ENCODE results near the gene ACOT11. TPM values are rescaled to one million over a fixed set of nuclear protein-coding genes. Genes with fewer than 3 reads are reported as not detected.

Gene ACOT11
- total and polyA plus RNA-seq, 10 of the 15 experiments (the other 5 are each of a cell fraction or from before 2014, with no cell fraction given): 0.04 to 0.85 (median 0.39) TPM; not detected in 1

- TF ChIP-seq BMI1 (IDR thresholded peaks at IDR 0.05; ENCODE audit: borderline replicate concordance) (no peak), WRNIP1 (IDR thresholded peaks at IDR 0.05; ENCODE audit: borderline replicate concordance, low read depth, low read length) (no peak), SRF (IDR thresholded peaks at IDR 0.05; ENCODE audit: low read depth in 2 of 2, low read length in 2 of 2) (no peak), SPI1 (IDR thresholded peaks at IDR 0.05; ENCODE audit: borderline replicate concordance, insufficient read depth, low read depth, low read length) (no peak)
- ATAC-seq (no peak), FAIRE-seq (no peak), DNase-seq (ENCODE audit: low read depth, low spot score) (no peak)
- H3K9me3 ChIP-seq (replicated peaks; ENCODE audit: control insufficient read depth, insufficient read depth, low read length): no peaks in the 10 kb centered on the region
- H2AFZ ChIP-seq (ENCODE audit: control insufficient read depth, low read depth, low read length): no peak overlapping the region
- peaks cover 10% of the 10 kb centered on the region for H3K4me1 ChIP-seq (ENCODE audit: control insufficient read depth, insufficient read depth, low read length)
- H3K9ac ChIP-seq (ENCODE audit: control insufficient read depth, insufficient read depth, low read length): no peak overlapping the region
- in situ Hi-C loops (cut with MboI) (no loop called here), intact Hi-C loops (cut with micrococcal nuclease; ENCODE audit: unreplicated experiment) (no loop called here)
- no peaks in the 10 kb centered on the region for H3K27me3 ChIP-seq (replicated peaks in 1 of 2; ENCODE audit: control insufficient read depth in 2 of 2, insufficient read depth in 2 of 2, low read length in 1 of 2)
- no TSS peak for BruUV-seq (replicated peaks)
- ChIA-PET POLR2A (no interaction called here), CTCF (no interaction called here), SMC1A (ENCODE audit: uncharacterized antibody, unreplicated experiment) (no interaction called here), RAD21 (ENCODE audit: unreplicated experiment) (no interaction called here)
- no peaks in the 10 kb centered on the region for H3K79me2 ChIP-seq (ENCODE audit: control insufficient read depth, insufficient read depth, low read length)
- no peaks in the 10 kb centered on the region for H3K36me3 ChIP-seq (ENCODE audit: control insufficient read depth in 2 of 2, insufficient read depth in 2 of 2, low read length in 1 of 2)
- H3K4me2 ChIP-seq (ENCODE audit: control insufficient read depth, insufficient read depth): no peak overlapping the region
- no peak overlapping the region for H3K27ac ChIP-seq (ENCODE audit: control insufficient read depth, insufficient read depth)
- 24% methylated on average over 8 of the region's 8 CpGs for whole genome bisulfite sequencing (ENCODE audit: insufficient coverage, insufficient replicate concordance, low lambda C conversion rate, missing lambda C conversion rate)
- no peak overlapping the region for H3K4me3 ChIP-seq
- H4K20me1 ChIP-seq (ENCODE audit: control insufficient read depth, insufficient read depth): no peaks in the 10 kb centered on the region
Measured at GRCh38 chr1:54624466-54625464, 76.7 kb downstream of the ACOT11 start.

- BruUV-seq (replicated peaks): no TSS peak
- in situ Hi-C loops (cut with MboI): no loop called here
- TF ChIP-seq HDAC2 (IDR thresholded peaks at IDR 0.05) (no peak), CBX5 (IDR thresholded peaks at IDR 0.05; ENCODE audit: low read depth) (no peak), BCLAF1 (IDR thresholded peaks at IDR 0.05) (no peak), TCF3 (IDR thresholded peaks at IDR 0.05; ENCODE audit: borderline replicate concordance, insufficient read depth, low read depth, low read length) (no peak), EP300 (IDR thresholded peaks at IDR 0.05; ENCODE audit: borderline replicate concordance in 1 of 2, control insufficient read depth in 1 of 2, low read depth in 2 of 2, low read length in 2 of 2) (no peak), ZNF217 (IDR thresholded peaks at IDR 0.05) (no peak), E2F4 (IDR thresholded peaks at IDR 0.05; ENCODE audit: low read depth, low read length) (no peak), RUNX3 (IDR thresholded peaks at IDR 0.05; ENCODE audit: low read length) (no peak), TBL1XR1 (IDR thresholded peaks at IDR 0.05; ENCODE audit: low read depth, low read length) (no peak)
Measured at GRCh38 chr1:54627196-54627595, 79.2 kb downstream of the ACOT11 start.

More at GRCh38 chr1:54627196-54627595, 79.2 kb downstream of the ACOT11 start:
- no peak for FAIRE-seq
- 58% methylated on average over 10 of the region's 10 CpGs for WGBS (ENCODE audit: insufficient coverage, insufficient replicate concordance, low lambda C conversion rate, missing lambda C conversion rate)
- H3K79me2 ChIP-seq (ENCODE audit: control insufficient read depth, insufficient read depth, low read length): no peaks in the 10 kb centered on the region
- intact Hi-C loops (cut with micrococcal nuclease; ENCODE audit: unreplicated experiment): no loop called here
- peaks cover 5% of the 10 kb centered on the region; the same call in 1 of the 2 replicates for H3K4me1 ChIP-seq (ENCODE audit: control insufficient read depth, insufficient read depth, low read length)
- ChIA-PET RAD21 (ENCODE audit: unreplicated experiment) (interaction anchor here (0.6 kb wide), 1 partner anchor 37 kb away, joined by 3 read pairs; no protein-coding TSS in a partner anchor), SMC1A (ENCODE audit: uncharacterized antibody, unreplicated experiment) (no interaction called here), CTCF (no interaction called here), POLR2A (no interaction called here)
- H3K9me3 ChIP-seq (replicated peaks; ENCODE audit: control insufficient read depth, insufficient read depth, low read length): no peaks in the 10 kb centered on the region; the same call in 2 of the 3 replicates
- no peak for DNase-seq (ENCODE audit: low read depth, low spot score)
- no peak overlapping the region for H2AFZ ChIP-seq (ENCODE audit: control insufficient read depth, low read depth, low read length)
- H3K36me3 ChIP-seq (ENCODE audit: control insufficient read depth in 2 of 2, insufficient read depth in 2 of 2, low read length in 1 of 2): no peaks in the 10 kb centered on the region
- no peaks in the 10 kb centered on the region for H4K20me1 ChIP-seq (ENCODE audit: control insufficient read depth, insufficient read depth)
- no peak overlapping the region for H3K4me3 ChIP-seq
- no peak overlapping the region for H3K9ac ChIP-seq (ENCODE audit: control insufficient read depth, insufficient read depth, low read length)
- H3K27me3 ChIP-seq (replicated peaks in 1 of 2; ENCODE audit: control insufficient read depth in 2 of 2, insufficient read depth in 2 of 2, low read length in 1 of 2): no peaks in the 10 kb centered on the region
- ATAC-seq: no peak
- no peak overlapping the region for H3K27ac ChIP-seq (ENCODE audit: control insufficient read depth, insufficient read depth)
- no peak overlapping the region for H3K4me2 ChIP-seq (ENCODE audit: control insufficient read depth, insufficient read depth)
